Liver (tissue), 9 donors: ENCODE results near the gene CLDN1. TPM values are rescaled to one million over a fixed set of nuclear protein-coding genes. Genes with fewer than 3 reads are reported as not detected.

Experiments used
- DNase-seq: peaks from one replicate; pipeline ENCODE4 v3.0.0-alpha.2; 2017; ENCODE audit warnings: low spot score
- H3K27ac ChIP-seq, 2 donors: one replicate each; pipeline ENCODE4 v1.7.0; 2013; ENCODE audit warnings: inconsistent platforms in 2 of 2, low read length in 2 of 2, control low read depth in 1 of 2, low read depth in 1 of 2, mild to moderate bottlenecking in 1 of 2
- H3K27me3 ChIP-seq, 4 donors: one replicate each; pipeline versions ENCODE4 v1.6.1 to v1.7.0; 2013; ENCODE audit warnings: low read length in 3 of 4, inconsistent platforms in 1 of 4, mild to moderate bottlenecking in 1 of 4, moderate library complexity in 1 of 4; ENCODE audit not compliant: control insufficient read depth in 4 of 4, insufficient read depth in 4 of 4
- H3K36me3 ChIP-seq, 4 donors: one replicate each; pipeline versions ENCODE4 v1.6.1 to v1.7.0; 2013; ENCODE audit warnings: low read length in 3 of 4, mild to moderate bottlenecking in 3 of 4, low read depth in 1 of 4, moderate library complexity in 1 of 4; ENCODE audit not compliant: control insufficient read depth in 4 of 4, insufficient read depth in 3 of 4
- H3K4me1 ChIP-seq, 4 donors: one replicate each; pipeline versions ENCODE4 v1.6.1 to v1.7.0; 2013; ENCODE audit warnings: low read length in 3 of 4, mild to moderate bottlenecking in 3 of 4, moderate library complexity in 1 of 4; ENCODE audit not compliant: control insufficient read depth in 4 of 4, insufficient read depth in 4 of 4
- H3K4me3 ChIP-seq, 3 donors: one replicate each; pipeline versions ENCODE4 v1.6.1 to v1.7.0; 2013; ENCODE audit warnings: low read length in 3 of 3, control low read depth in 1 of 3, low read depth in 1 of 3, mild to moderate bottlenecking in 1 of 3
- H3K9ac ChIP-seq, 2 donors: one replicate each; pipeline ENCODE4 v1.7.0; 2013; ENCODE audit warnings: low read length in 2 of 2, mild to moderate bottlenecking in 2 of 2, moderate library complexity in 2 of 2, control low read depth in 1 of 2, low read depth in 1 of 2
- H3K9me3 ChIP-seq, 4 donors: one replicate each; pipeline versions ENCODE4 v1.6.1 to v1.7.0; 2013; ENCODE audit warnings: low read length in 3 of 4; ENCODE audit not compliant: control insufficient read depth in 4 of 4
- ATF3 ChIP-seq: IDR thresholded peaks from 2 replicates; pipeline ENCODE4 v1.6.1; 2016; ENCODE audit warnings: antibody characterized with exemption
- CTCF ChIP-seq: fragments of 150-350 bp; IDR thresholded peaks from 2 replicates; pipeline ENCODE4 v1.5.1; 2017; ENCODE audit warnings: improper control_type of control experiment, low read depth, low read length; ENCODE audit not compliant: missing input control
- EGR1 ChIP-seq, 2 donors: IDR thresholded peaks; 2 replicates each; pipeline ENCODE4 v1.6.1; 2016 to 2018; ENCODE audit warnings: antibody characterized with exemption in 2 of 2, low read depth in 2 of 2
- FOXA1 ChIP-seq: IDR thresholded peaks from 2 replicates; pipeline ENCODE4 v1.6.1; 2016; ENCODE audit warnings: antibody characterized with exemption
- FOXA2 ChIP-seq: IDR thresholded peaks from 2 replicates; pipeline ENCODE4 v1.6.1; 2016; ENCODE audit warnings: antibody characterized with exemption
- GABPA ChIP-seq, 2 donors: IDR thresholded peaks in 1 of 2; conservative IDR thresholded peaks in 1 of 2; 2 replicates each; pipeline ENCODE4 v1.6.1; 2016; ENCODE audit warnings: antibody characterized with exemption in 2 of 2, mild to moderate bottlenecking in 1 of 2, moderate library complexity in 1 of 2
- HNF4A ChIP-seq, 2 donors: conservative IDR thresholded peaks; 2 replicates each; pipeline ENCODE4 v1.6.1; 2016; ENCODE audit warnings: antibody characterized with exemption in 2 of 2, mild to moderate bottlenecking in 2 of 2
- HNF4G ChIP-seq: IDR thresholded peaks from 2 replicates; pipeline ENCODE4 v1.6.1; 2016; ENCODE audit warnings: antibody characterized with exemption
- JUND ChIP-seq, 2 donors: IDR thresholded peaks; 2 replicates each; pipeline ENCODE4 v1.6.1; 2016; ENCODE audit warnings: antibody characterized with exemption in 2 of 2
- MAX ChIP-seq: IDR thresholded peaks from 2 replicates; pipeline ENCODE4 v1.6.1; 2016; ENCODE audit warnings: antibody characterized with exemption
- NR2F2 ChIP-seq: IDR thresholded peaks from 2 replicates; pipeline ENCODE4 v1.6.1; 2016; ENCODE audit warnings: antibody characterized with exemption
- RAD21 ChIP-seq, 2 donors: IDR thresholded peaks; 2 replicates each; pipeline ENCODE4 v1.6.1; 2016; ENCODE audit warnings: antibody characterized with exemption in 2 of 2, mild to moderate bottlenecking in 2 of 2
- REST ChIP-seq: IDR thresholded peaks from 2 replicates; pipeline ENCODE4 v1.6.1; 2016; ENCODE audit warnings: antibody characterized with exemption, mild to moderate bottlenecking
- RXRA ChIP-seq, 2 donors: IDR thresholded peaks; 2 replicates each; pipeline ENCODE4 v1.6.1; 2017 to 2018; ENCODE audit warnings: antibody characterized with exemption in 2 of 2, mild to moderate bottlenecking in 1 of 2
- SP1 ChIP-seq: IDR thresholded peaks from 2 replicates; pipeline ENCODE4 v1.6.1; 2018; ENCODE audit warnings: antibody characterized with exemption, mild to moderate bottlenecking
- TAF1 ChIP-seq: conservative IDR thresholded peaks from 2 replicates; pipeline ENCODE4 v1.6.1; 2016; ENCODE audit warnings: antibody characterized with exemption, mild to moderate bottlenecking
- YY1 ChIP-seq: IDR thresholded peaks from 2 replicates; pipeline ENCODE4 v1.6.1; 2016; ENCODE audit warnings: antibody characterized with exemption, mild to moderate bottlenecking
- ZBTB33 ChIP-seq: IDR thresholded peaks from 2 replicates; pipeline ENCODE4 v1.6.1; 2016; ENCODE audit warnings: antibody characterized with exemption
- WGBS: extraction: QIAGEN DNeasy Blood & Tissue Kit; methylation state at CpG from one replicate; pipeline ENCODE4 v1.1.7; 2013; 5-methylcytosine and 5-hydroxymethylcytosine counted together
- polyA plus RNA-seq, 2 donors: library from polyadenylated mRNA; stranded (reverse) in 1 of 2; unstranded in 1 of 2; fragments of 200-250 nt in 1 of 2; fragments of >200 nt in 1 of 2; fragmentation: Nextera tagmentation in 1 of 2; extraction: Ambion mirVana in 1 of 2; gene quantifications; one replicate each; pipeline versions ENCODE4 v1.2.1 to v1.2.3, GENCODE V29; 2013 to 2015
- total RNA-seq, 2 donors: library from RNA; depleted of rRNA; stranded (reverse); fragments of >200 nt; gene quantifications; one replicate each; pipeline ENCODE4 v1.2.3, GENCODE V29; 2014
- donor health status: healthy.
- donor health status: healthy.
- donor health status: healthy.
- donor health status: healthy.
- donor health status: healthy.

The CLDN1 gene
- total and polyA plus RNA-seq, 4 donors = 57.8 to 92.0 (median 87.3) TPM

- 44% methylated on average over 4 of the region's 4 CpGs for WGBS
- H3K27me3 ChIP-seq = no peaks in the 10 kb centered on the region
- no peak for TF ChIP-seq SP1
- no peak for TF ChIP-seq FOXA2
- TF ChIP-seq EGR1 (IDR thresholded peaks at IDR 0.05; ENCODE audit: low read depth in 2 of 2) = no peak
- no peak for TF ChIP-seq FOXA1
- TF ChIP-seq TAF1 = no peak
- no peak for TF ChIP-seq REST
- TF ChIP-seq YY1 = no peak
- no peak for TF ChIP-seq JUND (IDR thresholded peaks at IDR 0.05)
- TF ChIP-seq MAX = no peak
- TF ChIP-seq ATF3 = no peak
- no peak for TF ChIP-seq NR2F2
- no peak for TF ChIP-seq GABPA (IDR thresholded peaks at IDR 0.05 in 1 of 2, conservative IDR thresholded peaks at IDR 0.05 in 1 of 2)
- DNase-seq = no peak
- H3K4me1 ChIP-seq = peaks cover 0 to 11% (median 5%) of the 10 kb centered on the region in 4 donors
- H3K27ac ChIP-seq = peak overlapping the region; percentile 87 to 90
- peak overlapping the region; percentile 71 to 77 for H3K9ac ChIP-seq
- H3K4me3 ChIP-seq = peak overlapping the region in 2 of 3 donors; percentile 23 to 27
- H3K9me3 ChIP-seq = no peaks in the 10 kb centered on the region
- H3K36me3 ChIP-seq = no peaks in the 10 kb centered on the region
Measured at GRCh38 chr3:190345878-190346277, 23.6 kb upstream of the CLDN1 start.

- peak overlapping the region; percentile 87 to 90 for H3K27ac ChIP-seq
- DNase-seq = no peak
- peak overlapping the region; percentile 16 to 35 (median 23) for H3K4me3 ChIP-seq
- TF ChIP-seq RAD21 (IDR thresholded peaks at IDR 0.05) = peak; percentile 4 to 25
- TF ChIP-seq FOXA2 = peak; percentile 56
- TF ChIP-seq EGR1 (IDR thresholded peaks at IDR 0.05; ENCODE audit: low read depth in 2 of 2) = no peak
- TF ChIP-seq CTCF = no peak
- peak; percentile 6 for TF ChIP-seq TAF1
- peak; percentile 56 to 74 for TF ChIP-seq RXRA (IDR thresholded peaks at IDR 0.05)
- peak; percentile 73 for TF ChIP-seq YY1
- peak; percentile 20 for TF ChIP-seq ATF3
- peak; percentile 22 for TF ChIP-seq MAX
- TF ChIP-seq HNF4G = no peak
- TF ChIP-seq JUND (IDR thresholded peaks at IDR 0.05) = peak; percentile 51 to 58
- peak; percentile 75 for TF ChIP-seq SP1
- no peak for TF ChIP-seq NR2F2
- peak; percentile 36 for TF ChIP-seq FOXA1
- TF ChIP-seq HNF4A (conservative IDR thresholded peaks at IDR 0.05) = peak; percentile 71 to 78
- no peak for TF ChIP-seq ZBTB33
- no peak for TF ChIP-seq GABPA (IDR thresholded peaks at IDR 0.05 in 1 of 2, conservative IDR thresholded peaks at IDR 0.05 in 1 of 2)
Measured at GRCh38 chr3:190345027-190345821, 23.0 kb upstream of the CLDN1 start.

More at GRCh38 chr3:190345027-190345821, 23.0 kb upstream of the CLDN1 start:
- Histone ChIP-seq H3K9me3 (no peaks in the 10 kb centered on the region), H3K4me1 (peaks cover 0 to 11% (median 5%) of the 10 kb centered on the region in 4 donors), H3K9ac (peak overlapping the region; percentile 53 to 76), H3K36me3 (no peaks in the 10 kb centered on the region), H3K27me3 (no peaks in the 10 kb centered on the region)
- WGBS = 8% methylated on average over 4 of the region's 4 CpGs
